ENCODE measurements around the gene EPC1.
"Not testable (repeated sequence)": the region's sequence is repeated elsewhere in the genome, so short reads cannot be mapped to it uniquely, and the experiment has no call there.

DNA sequence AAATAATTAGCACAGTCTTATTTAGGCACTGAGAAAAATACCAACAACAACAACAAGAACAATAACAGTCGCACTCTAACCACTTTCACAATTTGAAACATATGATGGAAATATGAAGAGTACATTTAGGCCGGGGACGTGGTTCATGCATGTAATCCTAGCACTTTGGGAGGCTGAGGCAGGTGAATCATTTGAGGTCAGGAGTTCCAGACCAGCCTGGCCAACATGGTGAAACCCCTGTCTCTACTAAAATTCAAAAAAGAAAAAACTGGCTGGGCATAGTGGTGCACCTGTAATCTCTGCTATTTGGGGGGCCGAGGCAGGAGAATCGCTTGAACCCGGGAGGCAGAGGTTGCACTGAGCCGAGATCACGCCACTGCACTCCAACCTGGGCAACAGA, 18.4 kb upstream of the EPC1 start:
- not testable (repeated sequence) for TF ChIP-seq ZNF274 (IDR thresholded peaks at IDR 0.05; ENCODE audit: insufficient read depth, insufficient read length); TAF1 (IDR thresholded peaks at IDR 0.05; ENCODE audit: borderline replicate concordance, low read depth, low read length); POLR2A (IDR thresholded peaks at IDR 0.05; ENCODE audit: low read depth, low read length); TARDBP (IDR thresholded peaks at IDR 0.05; ENCODE audit: borderline replicate concordance)
- TF ChIP-seq, protein P1, sequence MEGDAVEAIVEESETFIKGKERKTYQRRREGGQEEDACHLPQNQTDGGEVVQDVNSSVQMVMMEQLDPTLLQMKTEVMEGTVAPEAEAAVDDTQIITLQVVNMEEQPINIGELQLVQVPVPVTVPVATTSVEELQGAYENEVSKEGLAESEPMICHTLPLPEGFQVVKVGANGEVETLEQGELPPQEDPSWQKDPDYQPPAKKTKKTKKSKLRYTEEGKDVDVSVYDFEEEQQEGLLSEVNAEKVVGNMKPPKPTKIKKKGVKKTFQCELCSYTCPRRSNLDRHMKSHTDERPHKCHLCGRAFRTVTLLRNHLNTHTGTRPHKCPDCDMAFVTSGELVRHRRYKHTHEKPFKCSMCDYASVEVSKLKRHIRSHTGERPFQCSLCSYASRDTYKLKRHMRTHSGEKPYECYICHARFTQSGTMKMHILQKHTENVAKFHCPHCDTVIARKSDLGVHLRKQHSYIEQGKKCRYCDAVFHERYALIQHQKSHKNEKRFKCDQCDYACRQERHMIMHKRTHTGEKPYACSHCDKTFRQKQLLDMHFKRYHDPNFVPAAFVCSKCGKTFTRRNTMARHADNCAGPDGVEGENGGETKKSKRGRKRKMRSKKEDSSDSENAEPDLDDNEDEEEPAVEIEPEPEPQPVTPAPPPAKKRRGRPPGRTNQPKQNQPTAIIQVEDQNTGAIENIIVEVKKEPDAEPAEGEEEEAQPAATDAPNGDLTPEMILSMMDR (IDR thresholded peaks at IDR 0.05 in 2 of 3, conservative IDR thresholded peaks at IDR 0.05 in 1 of 3; ENCODE audit: control insufficient read depth in 2 of 3, extremely low read depth in 1 of 3, insufficient read depth in 1 of 3, low read depth in 3 of 3, low read length in 3 of 3): not testable (repeated sequence)

Measured in GM12878 (cell line).